Upper lobe of right lung (tissue), 1 donor: Measurements from ENCODE around the gene GSK3A. TPM values are rescaled to one million over a fixed set of nuclear protein-coding genes. Genes with fewer than 3 reads are reported as not detected.

Source experiments
- ATAC-seq: fragments of 200-7000 bp; cut with Tn5 transposase; one replicate; pipeline ENCODE4 v1.9.1; 2020; ENCODE audit warnings: mild to moderate bottlenecking, moderate library complexity
- DNase-seq: peaks from one replicate; pipeline ENCODE4 v3.0.0-alpha.2; 2020
- H3K27ac ChIP-seq: fragments of 200-600 bp; one replicate; pipeline ENCODE4 v1.8.0; 2022
- H3K27me3 ChIP-seq: fragments of 200-600 bp; one replicate; pipeline ENCODE4 v1.8.0; 2022; ENCODE audit warnings: mild to moderate bottlenecking
- H3K36me3 ChIP-seq: fragments of 200-600 bp; one replicate; pipeline ENCODE4 v1.8.0; 2022
- H3K4me1 ChIP-seq: fragments of 200-600 bp; one replicate; pipeline ENCODE4 v1.8.0; 2022
- H3K4me3 ChIP-seq: fragments of 200-600 bp; one replicate; pipeline ENCODE4 v1.8.0; 2022; ENCODE audit warnings: mild to moderate bottlenecking
- H3K9me3 ChIP-seq: fragments of 200-600 bp; one replicate; pipeline ENCODE4 v1.8.0; 2022
- intact Hi-C: fragments of 100-400 bp; cut with DNase I; formaldehyde crosslinking; loops from one replicate; pipeline ENCODE4 v1.11.0; 2022
- total RNA-seq: library from RNA; stranded (reverse); fragmentation: NEBNext Ultra II Directional; extraction: Animal tissue kit (Norgen Biotek cat#: 25700); gene quantifications from one replicate; pipeline ENCODE4 v1.2.1, GENCODE V29; 2021
- TF ChIP-seq, protein P1 (sequence below): fragments of 200-600 bp; IDR thresholded peaks from one replicate; pipeline ENCODE4 v1.8.0; 2022; ENCODE audit warnings: antibody characterized with exemption
- donor health status: DM: no; HTN: yes; CAD: no; lungs with severe emphysema.

The GSK3A gene
- total RNA-seq, 1 donor from 2014 or later = 38.7 TPM

DNA sequence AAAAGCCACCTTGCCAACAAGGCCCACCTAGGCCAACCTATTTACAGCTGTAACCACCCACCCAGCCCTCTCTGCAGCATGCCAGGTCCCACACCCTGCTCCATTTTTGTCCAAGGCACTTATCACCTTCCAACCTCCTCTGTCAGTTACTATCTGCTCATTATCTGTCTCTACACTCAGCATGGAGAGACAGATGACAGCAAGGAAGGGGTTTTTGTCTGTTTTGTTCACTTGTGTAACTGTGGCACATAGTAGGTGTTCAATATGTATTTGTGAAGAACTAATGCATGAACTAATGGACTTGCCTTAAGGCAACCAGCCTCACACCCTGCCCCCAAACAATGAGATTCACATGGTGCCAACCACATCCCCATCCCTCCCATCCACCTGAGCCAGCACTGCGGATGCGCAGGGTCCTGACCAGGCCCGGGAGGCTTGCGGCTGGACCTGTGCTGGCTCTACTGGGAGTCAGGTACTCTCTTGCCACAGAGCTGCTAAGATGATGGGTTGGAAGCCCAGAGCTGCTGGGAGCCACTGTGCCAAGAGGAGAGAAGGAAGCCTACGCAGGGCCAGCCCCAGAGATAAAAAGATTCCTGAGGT is 42.2 kb downstream of the GSK3A start:
- Histone ChIP-seq H3K9me3 (no peaks in the 10 kb centered on the region), H3K27me3 (no peaks in the 10 kb centered on the region), H3K36me3 (peaks cover 47% of the 10 kb centered on the region), H3K27ac (peak overlapping the region; percentile 71), H3K4me1 (peaks cover 19% of the 10 kb centered on the region), H3K4me3 (no peak overlapping the region)
- ATAC-seq (no peak), DNase-seq (no peak)
- TF ChIP-seq, protein P1, sequence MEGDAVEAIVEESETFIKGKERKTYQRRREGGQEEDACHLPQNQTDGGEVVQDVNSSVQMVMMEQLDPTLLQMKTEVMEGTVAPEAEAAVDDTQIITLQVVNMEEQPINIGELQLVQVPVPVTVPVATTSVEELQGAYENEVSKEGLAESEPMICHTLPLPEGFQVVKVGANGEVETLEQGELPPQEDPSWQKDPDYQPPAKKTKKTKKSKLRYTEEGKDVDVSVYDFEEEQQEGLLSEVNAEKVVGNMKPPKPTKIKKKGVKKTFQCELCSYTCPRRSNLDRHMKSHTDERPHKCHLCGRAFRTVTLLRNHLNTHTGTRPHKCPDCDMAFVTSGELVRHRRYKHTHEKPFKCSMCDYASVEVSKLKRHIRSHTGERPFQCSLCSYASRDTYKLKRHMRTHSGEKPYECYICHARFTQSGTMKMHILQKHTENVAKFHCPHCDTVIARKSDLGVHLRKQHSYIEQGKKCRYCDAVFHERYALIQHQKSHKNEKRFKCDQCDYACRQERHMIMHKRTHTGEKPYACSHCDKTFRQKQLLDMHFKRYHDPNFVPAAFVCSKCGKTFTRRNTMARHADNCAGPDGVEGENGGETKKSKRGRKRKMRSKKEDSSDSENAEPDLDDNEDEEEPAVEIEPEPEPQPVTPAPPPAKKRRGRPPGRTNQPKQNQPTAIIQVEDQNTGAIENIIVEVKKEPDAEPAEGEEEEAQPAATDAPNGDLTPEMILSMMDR = no peak
- intact Hi-C loops = no loop called here

DNA sequence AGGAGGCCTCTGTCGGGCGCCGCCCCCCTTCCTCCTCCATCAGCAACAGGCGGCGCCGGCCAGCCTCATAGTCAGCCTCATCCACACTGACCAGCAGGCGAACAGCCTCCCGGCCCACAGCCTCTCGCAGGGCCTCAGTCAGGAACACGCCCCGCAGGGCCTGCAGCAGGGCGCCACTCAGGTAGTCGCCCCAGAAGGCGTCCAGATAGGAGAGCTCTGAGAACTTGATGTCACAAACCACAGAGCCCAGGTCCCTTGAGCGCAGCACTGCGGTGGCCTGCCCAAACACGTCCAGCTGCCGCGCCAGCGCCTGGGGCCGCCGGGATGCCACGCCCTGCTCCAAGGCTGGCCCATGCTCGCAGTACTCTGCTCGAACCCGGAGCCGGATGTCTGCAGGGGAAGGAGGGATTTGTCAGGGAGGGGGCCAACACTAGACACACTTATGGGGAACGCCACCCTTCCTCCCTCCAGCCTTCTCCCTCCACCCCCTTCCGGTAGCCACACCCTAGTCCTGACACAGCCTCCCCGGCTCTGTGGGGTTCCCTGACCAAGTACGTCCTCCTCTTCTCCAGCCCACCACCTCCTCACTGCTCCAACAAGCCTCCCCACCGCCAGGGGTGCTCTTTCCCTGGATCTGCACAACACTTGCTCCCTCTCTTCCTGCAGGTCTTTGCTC is 42.8 kb downstream of the GSK3A start:
- ATAC-seq = peak; percentile 71
- H3K36me3 ChIP-seq = peaks cover 41% of the 10 kb centered on the region
- peak; percentile 77 for DNase-seq
- H3K27me3 ChIP-seq = no peaks in the 10 kb centered on the region
- TF ChIP-seq, protein P1 = no peak
- peaks cover 19% of the 10 kb centered on the region for H3K4me1 ChIP-seq
- H3K27ac ChIP-seq = peak overlapping the region; percentile 71
- intact Hi-C loops = no loop called here
- peak overlapping the region; percentile 19 for H3K4me3 ChIP-seq
- H3K9me3 ChIP-seq = no peaks in the 10 kb centered on the region

DNA sequence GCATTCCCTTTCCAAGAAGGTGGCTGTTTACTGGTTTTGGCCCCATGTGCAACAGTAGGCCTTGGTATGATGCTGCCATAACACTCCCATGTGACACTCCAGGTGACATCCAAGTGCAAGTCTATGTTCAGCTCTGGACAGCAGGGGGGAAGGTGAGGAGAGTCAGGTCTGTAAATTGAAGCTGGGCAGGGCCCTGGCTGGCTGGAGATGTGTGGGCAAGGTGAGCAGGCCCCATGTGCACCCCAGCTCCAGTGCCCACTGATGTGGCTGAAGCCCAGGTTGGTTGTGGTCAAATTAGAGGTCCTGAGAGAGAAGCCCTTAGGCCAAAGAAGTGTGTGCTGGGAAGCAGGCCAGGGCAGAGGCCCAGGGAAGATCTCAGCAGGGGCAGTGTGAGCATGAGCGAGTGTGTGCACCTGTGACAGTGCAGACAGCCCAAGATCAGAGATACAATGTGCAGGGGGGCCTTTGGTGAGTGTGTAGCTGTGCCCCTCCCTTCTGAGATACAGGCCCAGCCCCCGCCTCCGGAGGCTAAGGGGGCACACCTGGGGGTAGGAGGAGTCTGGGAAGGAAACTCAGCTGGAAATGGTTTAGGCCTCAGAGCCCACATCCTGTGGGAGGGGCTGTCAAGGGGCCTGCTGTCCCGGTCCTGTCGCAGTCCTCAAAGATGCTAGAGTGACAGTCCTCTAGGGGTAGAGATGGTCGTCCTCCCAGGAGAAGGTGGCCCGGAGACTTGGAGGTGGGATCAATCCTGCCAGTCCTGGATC is 43.5 kb downstream of the GSK3A start:
- Histone ChIP-seq H3K4me1 (peaks cover 19% of the 10 kb centered on the region), H3K36me3 (peaks cover 34% of the 10 kb centered on the region), H3K4me3 (peak overlapping the region; percentile 19), H3K27ac (peak overlapping the region; percentile 71), H3K27me3 (no peaks in the 10 kb centered on the region), H3K9me3 (no peaks in the 10 kb centered on the region)
- peak; percentile 0 for ATAC-seq
- intact Hi-C loops = no loop called here
- DNase-seq = no peak
- TF ChIP-seq, protein P1 = no peak

DNA sequence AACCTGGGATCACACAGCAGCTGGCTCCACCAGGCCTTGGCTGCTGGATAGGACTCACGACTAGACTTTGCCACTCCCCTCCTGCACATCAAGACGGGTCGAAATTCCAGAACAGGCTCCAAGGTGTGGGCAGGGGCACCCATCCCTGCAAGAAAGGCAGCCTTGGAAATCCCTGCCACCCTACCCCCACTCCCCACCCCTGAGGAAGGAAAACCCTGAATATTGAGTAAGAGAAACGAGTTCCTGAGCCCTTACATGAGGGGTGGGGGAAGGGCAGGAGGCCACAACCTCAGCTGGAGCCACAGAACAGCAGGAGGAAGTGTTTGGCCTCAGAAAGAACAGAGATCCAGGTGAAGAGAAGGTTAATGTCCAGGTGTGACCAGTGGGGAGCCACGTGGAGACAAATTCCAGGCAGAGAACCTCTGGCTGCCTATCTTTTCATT is 45.0 kb downstream of the GSK3A start:
- intact Hi-C loops = no loop called here
- ATAC-seq (no peak), DNase-seq (no peak)
- TF ChIP-seq, protein P1 = no peak
- Histone ChIP-seq H3K4me3 (no peak overlapping the region), H3K27ac (no peak overlapping the region), H3K4me1 (peaks cover 15% of the 10 kb centered on the region), H3K9me3 (no peaks in the 10 kb centered on the region), H3K36me3 (peaks cover 26% of the 10 kb centered on the region), H3K27me3 (no peaks in the 10 kb centered on the region)

DNA sequence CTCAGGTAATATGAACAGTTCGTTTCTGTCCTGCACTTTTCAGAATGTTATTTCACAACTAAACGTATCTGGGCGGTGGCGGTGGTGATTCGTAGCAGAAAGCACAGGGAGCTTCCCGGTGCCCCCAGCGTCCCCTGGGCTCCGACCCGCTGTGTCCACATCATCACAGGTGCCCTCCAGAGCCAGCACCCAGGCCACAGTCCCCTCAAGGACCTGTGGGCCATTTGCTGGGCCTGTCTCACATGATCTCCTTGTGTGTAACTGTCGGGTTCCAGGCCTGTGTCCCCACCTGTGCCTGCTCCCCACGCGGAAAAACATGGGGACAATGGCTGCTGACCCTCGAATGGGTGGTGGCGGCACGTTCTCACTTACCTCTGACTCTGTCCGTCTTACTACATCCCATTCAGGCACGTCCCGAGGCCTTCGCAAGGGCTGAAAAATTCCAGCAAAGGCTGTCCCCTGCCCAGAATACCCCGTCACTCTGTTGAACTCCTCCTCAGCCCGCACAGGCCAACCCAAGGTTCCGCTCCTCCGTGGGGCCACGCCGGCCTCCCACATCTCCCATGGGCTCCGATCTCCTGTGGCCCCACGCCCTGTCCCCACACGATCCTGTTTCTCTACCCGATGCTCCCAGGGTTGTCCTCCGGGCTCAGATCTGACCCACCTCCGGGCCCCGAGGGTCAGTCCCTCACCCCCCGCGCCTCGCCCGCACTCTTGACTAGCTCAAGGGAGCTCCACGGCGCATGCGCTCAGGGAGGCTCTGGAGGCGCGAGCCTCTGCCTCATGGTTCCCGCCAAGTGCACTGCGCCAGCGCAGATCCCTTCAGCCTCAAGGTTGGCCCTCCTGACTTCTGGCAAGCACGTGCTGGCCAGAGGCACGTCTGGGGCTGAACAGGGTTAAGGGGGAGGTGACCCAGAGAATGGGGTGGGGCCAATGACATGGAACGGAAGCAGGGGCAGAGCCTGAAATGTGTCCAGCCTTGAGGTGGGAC is 46.1 kb downstream of the GSK3A start:
- H3K4me1 ChIP-seq = peaks cover 14% of the 10 kb centered on the region
- H3K36me3 ChIP-seq = peaks cover 19% of the 10 kb centered on the region
- ATAC-seq = no peak
- TF ChIP-seq, protein P1 = no peak
- DNase-seq = no peak
- no peak overlapping the region for H3K4me3 ChIP-seq
- H3K27me3 ChIP-seq = no peaks in the 10 kb centered on the region
- no peak overlapping the region for H3K27ac ChIP-seq
- no peaks in the 10 kb centered on the region for H3K9me3 ChIP-seq
- intact Hi-C loops = no loop called here
